GM12892 (cell line): ENCODE results near the gene FRMD3.

ENCODE experiments used
- DNase-seq: peaks from one replicate; pipeline ENCODE4 v3.0.0; 2011; ENCODE audit not compliant: insufficient read length
- FAIRE-seq: peaks from 2 replicates; lab custom pipeline; 2011; peaks lifted over from hg19 to GRCh38; lab: Jason Lieb, UNC
- POLR2A ChIP-seq: IDR thresholded peaks from 2 replicates; pipeline ENCODE4 v1.6.1; 2011; ENCODE audit warnings: low read depth, low read length, control low read depth
- POLR2AphosphoS5 ChIP-seq: IDR thresholded peaks from 2 replicates; pipeline ENCODE4 v1.6.1; 2011; ENCODE audit warnings: low read depth, low read length, control low read depth
- TAF1 ChIP-seq: IDR thresholded peaks from 2 replicates; pipeline ENCODE4 v1.6.1; 2011; ENCODE audit warnings: low read depth, mild to moderate bottlenecking, control low read depth, low read length, borderline replicate concordance

The FRMD3 gene

GRCh38 chr9:83429229-83429628, 109.0 kb downstream of the FRMD3 start:
- FAIRE-seq (no peak), DNase-seq (no peak)
- TF ChIP-seq POLR2AphosphoS5: no peak
- no peak for TF ChIP-seq POLR2A
- TF ChIP-seq TAF1: no peak

- TF ChIP-seq TAF1: no peak
- no peak for TF ChIP-seq POLR2AphosphoS5
- TF ChIP-seq POLR2A: no peak
- no peak for FAIRE-seq
- DNase-seq: no peak
Measured at GRCh38 chr9:83425240-83425639, 113.0 kb downstream of the FRMD3 start.

- TF ChIP-seq TAF1 (no peak), POLR2AphosphoS5 (no peak), POLR2A (no peak)
- no peak for DNase-seq
- FAIRE-seq: no peak
Measured at GRCh38 chr9:83424831-83425230, 113.4 kb downstream of the FRMD3 start.

DNA sequence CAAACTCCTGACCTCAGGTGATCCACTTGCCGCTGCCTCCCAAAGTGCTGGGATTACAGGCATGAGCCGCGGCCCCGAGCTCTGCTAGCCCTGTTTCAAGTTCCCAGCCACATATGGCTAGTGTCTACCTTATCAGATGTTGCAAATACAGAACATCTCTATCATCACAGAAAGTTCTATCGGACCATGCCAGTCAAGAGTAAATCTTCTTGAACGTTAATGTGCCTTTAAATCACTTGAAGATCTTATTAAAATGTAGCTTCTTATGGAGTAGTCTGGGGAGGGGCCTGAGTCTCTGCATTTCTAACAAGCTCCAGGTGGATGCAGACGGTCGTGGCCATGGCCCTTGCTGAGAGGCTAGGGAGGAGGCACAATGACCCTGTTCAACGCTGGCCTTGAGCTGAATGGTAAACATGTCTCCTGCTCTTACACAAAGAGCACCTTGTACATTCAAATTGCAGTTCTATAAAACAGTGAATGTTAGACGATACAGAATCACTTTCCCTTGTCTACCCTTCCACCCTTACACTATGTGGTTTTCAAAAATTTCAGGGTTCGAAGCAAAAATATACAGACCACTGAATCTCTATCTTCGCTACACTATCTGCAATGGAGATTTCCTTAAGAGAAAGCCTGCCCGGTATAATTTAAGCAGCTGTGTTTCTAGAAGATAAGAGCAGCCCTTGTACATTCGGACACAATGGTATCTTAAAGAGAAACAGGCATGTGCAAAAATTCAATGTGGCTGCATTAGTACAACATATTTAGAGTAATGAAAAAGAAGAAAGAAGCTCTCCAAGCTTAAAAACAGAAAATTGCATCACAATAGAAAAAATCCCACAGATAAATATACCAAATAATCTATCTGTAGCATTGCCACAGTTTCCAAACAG, 114.1 kb downstream of the FRMD3 start:
- no peak for TF ChIP-seq POLR2A
- DNase-seq: no peak
- no peak for FAIRE-seq

DNA sequence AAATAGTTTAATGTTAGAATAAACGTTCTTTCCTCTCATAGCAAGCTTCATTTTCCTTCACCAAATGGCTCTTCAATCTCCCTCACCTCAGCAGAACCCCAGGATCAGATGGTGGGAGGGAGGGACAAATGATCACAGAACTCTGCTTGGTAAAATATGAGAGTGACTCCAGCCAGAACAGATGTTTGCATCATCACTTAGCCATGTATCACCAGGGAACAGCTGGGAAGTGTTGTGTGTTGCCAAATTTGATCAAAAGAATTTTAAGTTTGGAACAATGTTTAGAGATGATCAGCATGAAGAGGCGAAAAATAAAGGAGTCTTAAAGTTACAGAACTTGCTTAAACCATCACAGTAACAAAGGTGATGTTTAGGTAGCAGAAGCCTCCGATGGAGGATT, 115.7 kb downstream of the FRMD3 start:
- FAIRE-seq (no peak), DNase-seq (no peak)
- TF ChIP-seq TAF1: no peak
- TF ChIP-seq POLR2AphosphoS5: no peak
- TF ChIP-seq POLR2A: no peak

GRCh38 chr9:83420486-83420885, 117.7 kb downstream of the FRMD3 start:
- DNase-seq (no peak), FAIRE-seq (no peak)
- TF ChIP-seq TAF1: no peak
- no peak for TF ChIP-seq POLR2A
- no peak for TF ChIP-seq POLR2AphosphoS5

DNA sequence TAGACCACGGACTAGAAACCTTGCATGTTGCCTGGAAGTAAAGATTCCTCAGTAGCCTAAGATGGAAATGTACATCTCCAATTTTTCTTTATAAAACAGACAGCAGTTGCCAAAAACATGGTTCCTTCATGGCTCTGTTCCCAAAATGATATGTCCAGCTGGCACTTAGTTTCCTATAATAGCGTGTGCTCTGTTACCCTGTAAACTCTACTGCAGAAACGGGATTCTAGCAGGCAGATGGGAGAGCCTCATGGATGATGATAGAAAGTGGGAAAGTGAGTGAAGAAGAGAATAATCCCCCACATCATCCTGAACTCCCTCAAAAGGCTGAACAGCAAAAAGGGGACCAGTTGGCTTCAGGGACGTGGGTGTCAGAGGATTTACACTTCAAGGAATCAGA, 118.2 kb downstream of the FRMD3 start:
- DNase-seq (no peak), FAIRE-seq (no peak)
- no peak for TF ChIP-seq POLR2A
- TF ChIP-seq TAF1: no peak
- TF ChIP-seq POLR2AphosphoS5: no peak

DNA sequence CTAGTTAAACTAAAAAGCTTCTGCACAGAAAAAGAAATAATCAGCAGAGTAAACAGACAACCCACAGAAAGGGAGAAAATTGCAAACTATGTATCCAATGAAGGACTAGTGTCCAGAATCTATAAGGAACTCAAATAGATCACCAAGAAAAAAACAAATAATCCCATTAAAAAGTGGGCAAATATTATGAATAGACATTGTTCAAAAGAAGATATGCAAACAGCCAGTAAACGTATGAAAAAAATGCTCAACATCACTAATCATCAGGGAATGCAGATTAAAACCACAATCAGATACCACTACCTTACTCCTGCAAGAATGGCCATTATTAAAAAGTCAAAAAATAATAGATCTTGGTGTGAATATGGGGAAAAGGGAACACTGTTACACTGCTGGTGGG, 119.9 kb downstream of the FRMD3 start:
- TF ChIP-seq POLR2A: no peak
- no peak for TF ChIP-seq POLR2AphosphoS5
- TF ChIP-seq TAF1: no peak
- no peak for DNase-seq
- no peak for FAIRE-seq

- no peak for FAIRE-seq
- no peak for DNase-seq
- TF ChIP-seq TAF1 (no peak), POLR2AphosphoS5 (no peak), POLR2A (no peak)
Measured at GRCh38 chr9:83413367-83413766, 124.8 kb downstream of the FRMD3 start.

GRCh38 chr9:83410701-83411100, 127.5 kb downstream of the FRMD3 start:
- DNase-seq (no peak), FAIRE-seq (no peak)
- TF ChIP-seq POLR2AphosphoS5: no peak
- no peak for TF ChIP-seq TAF1
- TF ChIP-seq POLR2A: no peak

GRCh38 chr9:83406921-83407320, 131.3 kb downstream of the FRMD3 start:
- DNase-seq (no peak), FAIRE-seq (no peak)
- TF ChIP-seq POLR2AphosphoS5 (no peak), POLR2A (no peak), TAF1 (no peak)

GRCh38 chr9:83405759-83406158, 132.4 kb downstream of the FRMD3 start:
- DNase-seq (no peak), FAIRE-seq (no peak)
- TF ChIP-seq POLR2AphosphoS5 (no peak), POLR2A (no peak), TAF1 (no peak)
